ENCODE results near the gene PARVA.

- TF ChIP-seq POLR2A (IDR thresholded peaks at IDR 0.05; ENCODE audit: low read depth, low read length) (no peak), CEBPB (IDR thresholded peaks at IDR 0.05; ENCODE audit: low read depth, low read length) (no peak), CTCF (conservative IDR thresholded peaks at IDR 0.05; ENCODE audit: low read depth, low read length) (no peak), BHLHE40 (IDR thresholded peaks at IDR 0.05; ENCODE audit: low read depth, low read length) (no peak), FOS (IDR thresholded peaks at IDR 0.05; ENCODE audit: low read depth, low read length) (no peak)
Measured at GRCh38 chr11:12453243-12453642, 75.9 kb downstream of the PARVA start.
